NCI-H2107 (cell line): ENCODE results near the gene SARS1.

Experiments used
- DNase-seq: peaks from one replicate; lab custom pipeline; 2025; lab: John Stamatoyannopoulos, UW

Gene SARS1

GRCh38 chr1:109250454-109251276 is 36.9 kb downstream of the SARS1 start:
- DNase-seq: no peak

- no peak for DNase-seq
These were observed 37.8 kb downstream of the SARS1 start for GRCh38 chr1:109251277-109252166.

- DNase-seq: no peak
These were observed 38.6 kb downstream of the SARS1 start for GRCh38 chr1:109252167-109252892.

- DNase-seq: peak; percentile 31
These were observed 39.4 kb downstream of the SARS1 start for GRCh38 chr1:109252893-109253802.

GRCh38 chr1:109253803-109254620 is 40.3 kb downstream of the SARS1 start:
- DNase-seq: no peak

- DNase-seq: no peak
These were observed 40.9 kb downstream of the SARS1 start for GRCh38 chr1:109254621-109255096.

GRCh38 chr1:109255097-109255651 is 41.5 kb downstream of the SARS1 start:
- DNase-seq: no peak

GRCh38 chr1:109255678-109256077 is 42.0 kb downstream of the SARS1 start:
- DNase-seq: no peak

GRCh38 chr1:109256085-109256484 is 42.4 kb downstream of the SARS1 start:
- DNase-seq: no peak

GRCh38 chr1:109256971-109257681 is 43.4 kb downstream of the SARS1 start:
- no peak for DNase-seq

- no peak for DNase-seq
These were observed 44.1 kb downstream of the SARS1 start for GRCh38 chr1:109257682-109258421.

- no peak for DNase-seq
These were observed 45.1 kb downstream of the SARS1 start for GRCh38 chr1:109258481-109259466.

- DNase-seq: no peak
These were observed 46.2 kb downstream of the SARS1 start for GRCh38 chr1:109259674-109260557.

- no peak for DNase-seq
These were observed 47.3 kb downstream of the SARS1 start for GRCh38 chr1:109261006-109261405.

- DNase-seq: no peak
These were observed 47.9 kb downstream of the SARS1 start for GRCh38 chr1:109261578-109261977.
